ENCODE results near the gene CACNA1C.

Gene CACNA1C

DNA sequence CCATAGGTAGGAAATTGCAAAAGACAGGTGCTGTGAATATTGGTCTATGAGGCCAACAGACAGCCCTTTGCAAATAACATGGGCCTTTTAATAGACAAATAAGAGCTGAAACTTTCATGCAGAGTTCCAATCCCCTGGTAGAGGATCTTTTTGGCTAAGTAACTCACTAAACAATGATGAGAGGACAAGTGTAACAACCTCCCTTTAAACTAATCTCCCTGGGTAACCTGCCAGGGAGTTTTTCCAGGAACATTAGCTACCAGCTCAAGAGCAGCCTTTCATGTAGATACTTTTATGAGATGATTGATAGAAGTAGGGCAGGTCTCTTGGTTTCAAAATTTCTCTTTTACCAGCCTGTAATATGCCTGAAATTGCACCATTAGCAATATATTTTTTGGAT, 13.8 kb upstream of the CACNA1C start:
- Histone ChIP-seq H3K4me3 (ENCODE audit: low read depth, low read length) (no peak overlapping the region), H3K27ac (no peak overlapping the region), H3K27me3 (ENCODE audit: insufficient read depth, low read depth, severe bottlenecking) (no peaks in the 10 kb centered on the region), H3K9me3 (ENCODE audit: severe bottlenecking) (no peaks in the 10 kb centered on the region), H3K36me3 (no peaks in the 10 kb centered on the region)
- DNase-seq: no peak
- TF ChIP-seq, protein P1, sequence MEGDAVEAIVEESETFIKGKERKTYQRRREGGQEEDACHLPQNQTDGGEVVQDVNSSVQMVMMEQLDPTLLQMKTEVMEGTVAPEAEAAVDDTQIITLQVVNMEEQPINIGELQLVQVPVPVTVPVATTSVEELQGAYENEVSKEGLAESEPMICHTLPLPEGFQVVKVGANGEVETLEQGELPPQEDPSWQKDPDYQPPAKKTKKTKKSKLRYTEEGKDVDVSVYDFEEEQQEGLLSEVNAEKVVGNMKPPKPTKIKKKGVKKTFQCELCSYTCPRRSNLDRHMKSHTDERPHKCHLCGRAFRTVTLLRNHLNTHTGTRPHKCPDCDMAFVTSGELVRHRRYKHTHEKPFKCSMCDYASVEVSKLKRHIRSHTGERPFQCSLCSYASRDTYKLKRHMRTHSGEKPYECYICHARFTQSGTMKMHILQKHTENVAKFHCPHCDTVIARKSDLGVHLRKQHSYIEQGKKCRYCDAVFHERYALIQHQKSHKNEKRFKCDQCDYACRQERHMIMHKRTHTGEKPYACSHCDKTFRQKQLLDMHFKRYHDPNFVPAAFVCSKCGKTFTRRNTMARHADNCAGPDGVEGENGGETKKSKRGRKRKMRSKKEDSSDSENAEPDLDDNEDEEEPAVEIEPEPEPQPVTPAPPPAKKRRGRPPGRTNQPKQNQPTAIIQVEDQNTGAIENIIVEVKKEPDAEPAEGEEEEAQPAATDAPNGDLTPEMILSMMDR (IDR thresholded peaks at IDR 0.05; ENCODE audit: low read depth, low read length): no peak

DNA sequence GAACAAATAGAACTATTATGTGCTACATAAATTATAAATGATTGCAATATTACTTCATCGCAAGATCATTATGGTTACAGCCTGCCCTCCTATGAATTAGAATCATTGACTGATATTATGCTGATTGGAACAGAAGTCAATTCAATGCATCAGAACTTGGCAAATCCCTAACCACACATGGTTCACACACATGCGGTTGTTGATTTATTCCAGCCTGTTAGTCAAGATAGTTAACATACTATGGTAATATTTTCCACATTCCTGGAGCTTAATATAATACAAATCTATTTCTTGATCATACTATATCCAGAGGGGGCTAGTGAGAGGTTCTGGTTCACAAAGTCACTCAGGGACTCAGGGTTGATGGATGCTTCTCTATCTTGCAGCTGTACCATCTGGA, 9.7 kb upstream of the CACNA1C start:
- TF ChIP-seq, protein P1 (IDR thresholded peaks at IDR 0.05; ENCODE audit: low read depth, low read length): no peak
- Histone ChIP-seq H3K9me3 (ENCODE audit: severe bottlenecking) (peaks cover 16% of the 10 kb centered on the region), H3K27ac (no peak overlapping the region), H3K36me3 (no peaks in the 10 kb centered on the region), H3K4me3 (ENCODE audit: low read depth, low read length) (no peak overlapping the region), H3K27me3 (ENCODE audit: insufficient read depth, low read depth, severe bottlenecking) (no peaks in the 10 kb centered on the region)
- DNase-seq: no peak

DNA sequence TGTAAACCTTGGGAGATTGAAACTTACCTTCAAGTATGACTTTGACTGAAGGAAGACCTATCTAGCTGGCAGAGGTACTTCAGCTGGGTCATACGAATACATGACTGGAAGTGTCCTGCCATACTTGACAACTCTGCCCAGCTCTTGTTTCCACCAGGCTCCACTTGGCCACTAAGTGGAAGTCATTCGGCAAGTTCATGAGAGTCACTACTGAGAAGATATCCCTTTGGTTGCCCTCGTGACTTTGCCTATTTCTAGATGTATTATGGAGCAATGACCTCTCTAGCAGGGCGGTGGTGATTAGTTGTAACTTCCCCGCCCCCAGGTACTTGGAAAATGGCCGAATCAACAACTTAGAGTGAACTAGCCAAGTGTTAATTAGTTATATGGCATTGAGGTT, 8.6 kb upstream of the CACNA1C start:
- Histone ChIP-seq H3K27me3 (ENCODE audit: insufficient read depth, low read depth, severe bottlenecking) (no peaks in the 10 kb centered on the region), H3K36me3 (no peaks in the 10 kb centered on the region), H3K4me3 (ENCODE audit: low read depth, low read length) (no peak overlapping the region), H3K27ac (no peak overlapping the region), H3K9me3 (ENCODE audit: severe bottlenecking) (peaks cover 16% of the 10 kb centered on the region)
- DNase-seq: no peak
- TF ChIP-seq, protein P1 (IDR thresholded peaks at IDR 0.05; ENCODE audit: low read depth, low read length): no peak

DNA sequence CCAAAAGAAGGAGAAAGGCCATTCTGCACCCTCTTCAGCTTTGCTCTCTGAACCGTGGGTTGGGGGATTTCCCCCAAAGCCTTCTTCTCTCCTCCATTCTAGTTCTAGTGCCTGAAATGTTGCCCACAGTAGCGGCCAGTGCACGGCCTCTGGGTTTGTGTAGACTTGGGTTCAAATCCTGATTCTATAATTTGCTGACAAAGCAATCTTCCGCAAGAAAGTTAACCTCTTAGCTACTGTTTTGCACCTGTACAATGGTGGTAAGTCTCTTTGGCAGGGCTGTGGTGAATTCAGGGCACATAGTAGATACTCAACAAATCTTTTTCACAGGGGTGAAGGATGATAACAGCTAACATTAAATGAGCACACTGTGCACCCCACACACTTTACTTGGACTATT, 5.8 kb upstream of the CACNA1C start:
- Histone ChIP-seq H3K4me3 (ENCODE audit: low read depth, low read length) (no peak overlapping the region), H3K27ac (no peak overlapping the region), H3K36me3 (no peaks in the 10 kb centered on the region), H3K9me3 (ENCODE audit: severe bottlenecking) (peaks cover 16% of the 10 kb centered on the region), H3K27me3 (ENCODE audit: insufficient read depth, low read depth, severe bottlenecking) (peaks cover 3% of the 10 kb centered on the region)
- TF ChIP-seq, protein P1 (IDR thresholded peaks at IDR 0.05; ENCODE audit: low read depth, low read length): no peak
- DNase-seq: no peak

DNA sequence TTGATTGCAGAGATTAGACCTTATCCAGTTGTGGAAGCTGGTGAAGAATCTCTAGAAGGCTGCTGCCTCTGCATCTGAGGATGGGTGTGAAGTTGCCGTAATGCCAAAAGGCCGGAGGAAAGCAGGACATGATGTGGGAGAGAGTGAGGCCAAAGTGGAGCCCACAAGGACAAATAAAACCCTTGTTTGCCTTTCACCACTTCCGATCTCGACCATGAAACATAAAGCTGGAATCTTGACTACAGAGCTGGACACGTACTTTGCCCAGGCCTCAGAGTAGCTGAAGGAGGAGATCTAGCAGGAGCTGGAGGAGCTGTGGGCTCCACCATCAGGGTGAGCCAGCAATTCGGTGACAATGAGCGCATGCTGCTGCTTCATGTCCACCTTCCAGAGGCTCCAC, 5.0 kb upstream of the CACNA1C start:
- Histone ChIP-seq H3K27ac (no peak overlapping the region), H3K9me3 (ENCODE audit: severe bottlenecking) (peaks cover 16% of the 10 kb centered on the region)
- TF ChIP-seq, protein P1 (IDR thresholded peaks at IDR 0.05; ENCODE audit: low read depth, low read length): no peak

More for the DNA sequence above, 5.0 kb upstream of the CACNA1C start:
- no peak for DNase-seq
- Histone ChIP-seq H3K27me3 (ENCODE audit: insufficient read depth, low read depth, severe bottlenecking) (peaks cover 4% of the 10 kb centered on the region), H3K36me3 (no peaks in the 10 kb centered on the region), H3K4me3 (ENCODE audit: low read depth, low read length) (no peak overlapping the region)
